NCI-H1694 treated with DMSO at 0.1 percent for 48 hours (cell line): Measurements from ENCODE around the gene ZNF562.
"Not testable (repeated sequence)": the region's sequence is repeated elsewhere in the genome, so short reads cannot be mapped to it uniquely, and the experiment has no call there.

Source experiments
- DNase-seq: peaks from one replicate; lab custom pipeline; 2025; lab: John Stamatoyannopoulos, UW

ZNF562 gene

DNA sequence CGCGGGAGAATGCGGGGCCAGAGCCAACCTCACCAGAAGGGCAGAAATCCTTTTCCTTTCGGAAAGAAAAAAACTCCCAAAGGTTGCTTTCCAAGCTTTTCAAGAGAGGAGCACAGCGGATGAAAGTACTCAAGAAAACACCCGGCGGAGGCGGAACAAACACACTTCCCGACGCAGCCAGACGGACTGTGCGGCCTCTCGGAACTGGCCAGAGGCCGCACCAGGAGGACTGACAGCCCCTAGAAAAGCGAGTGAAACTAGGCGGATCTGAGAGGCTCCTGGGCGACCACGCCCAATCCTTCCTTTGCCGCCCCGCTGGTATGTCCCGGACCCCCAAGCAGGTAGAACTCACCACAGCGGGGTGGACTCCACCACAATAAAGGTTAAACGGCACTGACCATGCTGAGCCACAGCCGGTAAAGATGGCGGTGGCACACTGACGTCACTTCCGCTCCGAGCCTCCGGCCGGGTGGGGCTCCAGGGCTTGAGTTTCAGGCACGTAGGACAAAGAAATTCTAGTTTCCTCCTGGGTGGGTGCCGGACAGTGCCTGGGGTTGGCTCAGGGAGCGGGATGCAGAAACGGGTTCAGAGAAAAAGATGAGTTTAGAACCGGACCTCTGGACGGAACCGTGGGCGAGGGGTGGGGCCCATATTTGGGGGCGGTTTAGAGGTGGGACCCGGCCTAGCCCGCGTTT lies at the start of gene ZNF562:
Gene ZNF562 (minus strand): TSS at position 438 of the 695 bp plus-strand sequence. CDS start 14,356 bp downstream, outside the sequence.
- DNase-seq: peak; percentile 54

DNA sequence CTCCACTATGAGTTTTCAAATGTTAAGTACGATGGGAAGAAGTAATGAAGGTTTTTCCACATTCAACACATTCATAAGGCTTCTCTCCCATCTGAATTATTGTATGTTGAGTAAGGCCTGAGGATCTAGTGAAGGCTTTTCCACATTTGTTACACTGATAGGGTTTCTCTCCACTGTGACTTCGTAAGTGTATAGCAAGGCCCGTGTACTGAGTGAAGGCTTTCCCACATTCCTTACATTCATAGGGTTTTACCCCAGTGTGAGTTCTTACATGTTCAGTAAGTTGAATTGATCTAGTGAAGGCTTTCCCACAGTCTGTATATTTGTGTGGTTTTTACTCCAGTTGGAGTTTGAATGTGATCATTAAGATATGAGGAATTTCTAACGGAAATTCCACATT lies 49.3 kb upstream of the ZNF562 start:
- DNase-seq: no peak

DNA sequence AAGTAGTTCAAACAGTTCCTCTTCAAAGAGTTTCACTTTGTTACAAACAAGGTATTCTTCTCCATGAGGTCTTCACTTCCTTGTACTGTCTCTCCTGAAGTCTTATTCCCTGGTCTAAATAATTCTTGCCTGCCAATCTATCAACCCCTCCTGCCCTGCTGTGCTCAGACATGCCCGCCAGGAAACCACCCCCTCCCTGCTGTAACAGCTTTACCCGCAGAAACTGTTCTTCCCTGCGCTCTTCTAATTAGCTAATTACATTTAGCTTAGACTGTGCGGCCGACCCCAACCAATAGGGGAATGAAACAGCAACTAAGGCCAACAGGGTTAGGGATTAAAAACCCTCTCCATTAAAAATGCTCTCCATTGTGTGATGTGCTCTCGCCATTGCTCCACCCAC lies 47.0 kb upstream of the ZNF562 start:
- DNase-seq: no peak

GRCh38 chr19:9720541-9720940 lies 45.6 kb upstream of the ZNF562 start:
- no peak for DNase-seq

DNA sequence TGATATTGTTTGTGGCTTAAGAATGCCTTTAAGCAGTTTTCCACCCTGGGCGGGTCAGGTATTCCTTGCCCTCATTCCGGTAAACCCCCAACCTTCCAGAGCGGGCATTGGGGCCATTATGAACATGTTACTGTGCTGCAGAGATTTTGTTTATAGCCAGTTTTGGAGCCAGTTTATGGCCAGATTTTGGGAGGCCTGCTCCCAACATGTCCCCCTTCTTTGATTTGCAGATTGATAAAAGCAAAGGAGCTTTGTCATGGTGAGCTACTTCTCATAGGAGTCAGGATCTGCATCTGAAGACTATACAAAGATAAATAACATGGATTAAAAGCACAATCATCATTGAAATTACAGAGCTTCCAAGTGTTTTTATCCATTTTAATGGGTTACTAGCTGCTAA lies 36.9 kb upstream of the ZNF562 start:
- no peak for DNase-seq

GRCh38 chr19:9709305-9709704 lies 34.4 kb upstream of the ZNF562 start:
- no peak for DNase-seq

DNA sequence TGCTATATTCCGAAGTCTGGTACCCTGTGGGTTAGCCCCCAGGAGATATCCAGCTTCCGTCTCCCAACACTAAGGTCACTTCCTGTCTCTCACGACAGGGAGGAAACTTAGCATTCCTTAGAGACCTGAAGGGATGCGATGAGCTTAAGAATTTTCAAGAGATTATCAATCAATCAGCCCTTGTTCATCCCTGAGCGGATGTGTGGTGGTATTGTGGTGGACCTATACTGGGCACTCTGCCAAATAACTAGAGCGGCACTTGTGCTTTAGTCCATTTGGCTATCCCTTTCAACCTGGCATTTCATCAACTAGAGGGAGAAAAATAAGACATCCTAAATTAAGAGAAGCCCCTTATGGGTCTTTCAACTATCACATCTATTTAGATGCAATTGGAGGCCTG lies 30.9 kb upstream of the ZNF562 start:
- no peak for DNase-seq

DNA sequence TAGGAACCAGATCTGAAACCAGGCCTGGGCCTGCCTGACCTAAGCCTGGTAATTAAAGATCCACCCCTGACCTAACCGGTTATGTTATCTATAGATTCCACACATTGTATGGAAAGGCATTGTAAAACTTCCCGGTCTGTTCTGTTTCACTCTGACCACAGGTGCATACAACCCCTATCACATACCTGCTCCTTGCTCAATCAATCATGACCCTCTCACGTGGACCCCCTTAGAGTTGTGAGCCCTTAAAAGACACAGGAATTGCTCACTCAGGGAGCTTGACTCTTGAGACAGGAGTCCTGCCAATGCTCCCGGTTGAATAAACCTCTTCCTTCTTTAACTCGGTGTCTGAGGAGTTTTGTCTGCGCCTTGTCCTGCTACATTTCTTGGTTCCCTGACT lies 27.3 kb upstream of the ZNF562 start:
- no peak for DNase-seq

DNA sequence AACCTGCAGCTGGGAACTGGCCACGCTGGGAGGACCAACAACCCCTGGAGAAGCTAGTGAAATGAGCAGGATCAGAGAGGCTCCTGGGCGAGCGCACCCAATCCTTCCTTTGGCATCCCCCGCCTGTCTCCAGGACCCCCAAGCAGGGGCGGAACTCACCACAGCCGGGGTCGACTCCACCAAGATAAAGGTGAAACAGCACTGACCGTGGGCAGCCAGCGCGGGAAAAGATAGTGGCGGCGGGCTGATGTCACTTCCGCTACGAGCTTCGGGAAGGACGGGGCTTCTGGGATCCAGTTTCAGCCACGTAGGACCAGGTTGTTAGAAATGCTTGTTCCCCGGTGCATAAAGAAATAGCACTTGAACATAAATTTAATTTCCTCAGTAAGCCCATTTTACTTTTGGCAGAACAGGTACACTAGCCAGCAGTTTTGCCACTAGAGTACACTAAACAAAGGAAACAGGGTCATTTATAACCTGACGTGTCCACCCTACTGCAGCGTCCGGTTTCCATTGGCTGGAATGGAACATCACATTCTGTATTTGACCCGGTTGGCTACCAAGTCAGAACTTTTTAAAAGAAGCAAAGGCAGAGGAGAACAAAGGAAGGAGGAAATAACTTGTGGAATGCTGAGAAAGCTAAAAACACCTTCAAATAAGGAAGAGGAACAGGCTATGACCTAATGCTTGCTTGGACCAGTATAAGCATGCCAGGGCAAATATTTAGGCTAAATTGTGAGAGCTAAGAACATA lies 25.5 kb upstream of the ZNF562 start:
- no peak for DNase-seq

GRCh38 chr19:9690301-9690700 lies 15.4 kb upstream of the ZNF562 start:
- not testable (repeated sequence) for DNase-seq

DNA sequence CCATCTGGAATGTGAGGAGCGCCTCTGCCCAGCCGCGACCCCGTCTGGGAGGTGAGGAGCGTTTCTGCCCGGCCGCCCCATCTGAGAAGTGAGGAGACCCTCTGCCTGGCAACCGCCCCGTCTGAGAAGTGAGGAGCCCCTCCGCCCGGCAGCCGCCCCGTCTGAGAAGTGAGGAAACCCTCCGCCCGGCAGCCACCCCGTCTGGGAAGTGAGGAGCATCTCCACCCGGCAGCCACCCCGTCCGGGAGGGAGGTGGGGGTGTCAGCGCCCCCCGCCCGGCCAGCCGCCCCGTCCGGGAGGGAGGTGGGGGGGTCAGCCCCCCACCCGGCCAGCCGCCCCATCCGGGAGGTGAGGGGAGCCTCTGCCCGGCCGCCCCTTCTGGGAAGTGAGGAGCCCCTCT lies 5.1 kb upstream of the ZNF562 start:
- DNase-seq: not testable (repeated sequence)

- not testable (repeated sequence) for DNase-seq
Observed at GRCh38 chr19:9675358-9675901, 530 bp upstream of the ZNF562 start.

DNA sequence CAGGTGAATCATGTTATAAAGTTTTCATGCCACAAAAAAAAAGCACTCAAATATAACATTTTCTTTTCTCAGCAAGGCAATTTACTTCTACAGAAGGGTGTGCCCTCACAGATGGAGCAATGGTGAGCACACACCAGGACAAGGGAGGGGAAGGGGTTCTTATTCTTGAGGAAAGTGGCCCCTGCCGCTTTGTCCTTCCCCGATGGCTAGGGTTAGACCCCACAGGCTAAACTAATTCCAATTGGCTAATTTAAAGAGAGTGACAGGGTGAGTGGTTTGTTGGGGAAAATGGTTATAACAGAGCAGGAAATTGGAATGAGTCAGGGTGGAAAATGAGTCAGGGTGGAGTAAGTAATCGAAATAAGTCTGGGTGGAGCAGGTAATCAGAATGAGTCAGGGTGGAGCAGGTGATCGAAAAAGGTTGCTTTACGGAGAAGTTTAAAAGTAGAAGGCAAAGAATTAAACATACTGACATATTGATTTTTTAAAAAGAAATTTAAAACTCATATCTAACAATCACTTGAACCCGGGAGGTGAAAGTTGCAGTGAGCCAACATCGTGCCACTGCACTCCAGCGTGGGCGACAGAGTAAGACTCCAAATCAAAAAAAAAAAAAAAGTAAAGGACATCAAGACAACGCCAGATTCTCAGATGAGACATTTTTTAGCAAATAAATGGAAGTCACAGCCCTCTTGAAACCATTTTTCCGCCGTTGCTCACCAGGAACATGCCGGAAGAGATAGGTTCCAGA lies 813 bp downstream of the ZNF562 start:
- no peak for DNase-seq

GRCh38 chr19:9672893-9673292 lies 2.0 kb downstream of the ZNF562 start:
- DNase-seq: no peak

DNA sequence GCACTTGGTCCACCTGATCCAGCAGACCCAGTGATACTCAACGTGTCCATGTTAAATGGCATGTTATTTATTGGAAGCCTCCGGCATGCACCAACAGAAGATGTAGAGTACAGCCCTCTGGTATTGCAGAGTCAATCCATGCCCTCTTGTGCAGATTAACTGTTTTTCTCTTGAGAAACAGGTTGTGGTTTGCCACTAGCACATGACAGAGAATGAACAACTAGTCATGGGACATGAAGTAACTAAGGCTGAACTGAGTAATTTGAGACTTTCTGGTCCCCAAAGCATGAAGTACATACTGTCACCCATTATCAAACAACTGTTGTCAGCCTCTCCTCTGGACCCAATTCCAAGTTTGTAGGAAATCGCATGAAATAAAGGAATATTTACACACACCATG lies 3.2 kb downstream of the ZNF562 start:
- no peak for DNase-seq

GRCh38 chr19:9668544-9668943 lies 6.4 kb downstream of the ZNF562 start:
- no peak for DNase-seq

GRCh38 chr19:9667898-9668297 lies 7.0 kb downstream of the ZNF562 start:
- DNase-seq: no peak

- DNase-seq: no peak
Observed at GRCh38 chr19:9658769-9659168, 16.1 kb downstream of the ZNF562 start.

DNA sequence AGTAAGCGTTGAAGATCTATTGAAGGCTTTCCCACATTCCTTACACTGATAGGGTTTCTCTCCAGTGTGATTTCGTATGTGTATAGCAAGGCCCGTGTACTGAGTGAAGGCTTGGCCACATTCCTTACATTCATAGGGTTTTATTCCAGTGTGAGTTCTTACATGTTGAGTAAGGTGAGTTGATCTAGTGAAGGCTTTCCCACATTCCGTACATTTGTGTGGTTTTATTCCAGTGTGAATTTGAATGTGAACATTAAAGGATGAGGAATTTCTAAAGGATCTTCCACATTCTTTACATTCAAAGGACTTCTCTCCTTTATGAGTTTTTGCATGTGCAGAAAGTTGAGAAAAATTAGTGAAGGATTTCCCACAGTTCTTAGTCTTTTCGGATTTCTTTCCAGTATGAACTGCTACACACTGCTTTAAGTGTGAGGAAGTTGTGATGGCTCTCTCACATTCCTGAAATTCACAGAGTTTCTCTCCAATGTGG lies 21.8 kb downstream of the ZNF562 start:
- DNase-seq: not testable (repeated sequence)

- DNase-seq: not testable (repeated sequence)
Observed at GRCh38 chr19:9651464-9651863, 23.4 kb downstream of the ZNF562 start.

DNA sequence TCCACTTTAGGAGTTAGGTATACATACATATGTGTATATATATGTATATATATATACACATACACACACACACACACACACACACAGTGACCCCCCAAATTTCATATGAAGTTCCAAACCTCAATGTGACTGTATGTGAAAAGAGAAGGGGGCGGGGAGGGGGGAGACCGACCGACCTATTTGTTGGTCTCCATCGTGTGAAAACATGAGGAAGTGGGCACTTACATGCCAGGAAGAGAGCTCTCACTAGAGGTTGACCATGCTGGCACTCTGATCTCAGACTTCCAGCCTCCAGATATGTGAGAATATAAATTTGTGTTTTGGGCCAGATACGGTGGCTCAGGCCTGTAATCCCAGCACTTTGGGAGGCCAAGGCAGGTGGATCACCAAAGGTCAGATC lies 24.6 kb downstream of the ZNF562 start:
- DNase-seq: no peak

DNA sequence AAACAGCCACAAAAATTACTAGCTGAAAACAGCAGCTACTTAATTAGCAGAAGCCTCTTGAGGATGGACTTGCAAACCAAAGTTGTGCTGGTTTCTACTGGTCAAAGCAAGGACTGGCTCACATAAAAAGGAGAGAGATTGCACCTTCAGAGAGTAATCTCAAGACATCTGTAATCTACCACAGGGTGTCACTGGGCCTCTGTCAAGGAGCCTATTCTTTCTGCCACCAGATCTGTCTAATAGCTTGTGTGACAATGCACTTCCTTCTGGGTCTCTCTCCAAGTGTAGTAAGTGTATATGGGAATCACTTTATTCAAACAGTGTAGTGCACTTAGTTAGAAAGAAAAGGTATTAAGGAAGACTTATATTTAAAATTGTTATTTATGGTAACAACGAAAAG lies 29.4 kb downstream of the ZNF562 start:
- no peak for DNase-seq
